ENCODE measurements around the gene DCTPP1. TPM values are rescaled to one million over a fixed set of nuclear protein-coding genes. Genes with fewer than 3 reads are reported as not detected.

DCTPP1 gene
- polyA plus RNA-seq, 1 of the 3 experiments (the other 2 are of a cell fraction) = 79.2 TPM

GRCh38 chr16:30439720-30440348 lies 10.0 kb upstream of the DCTPP1 start:
- Histone ChIP-seq H3K9ac (no peak overlapping the region), H2AFZ (ENCODE audit: low read depth) (no peak overlapping the region), H3K27ac (ENCODE audit: low read depth in 2 of 2, low read length in 1 of 2) (no peak overlapping the region), H3K79me2 (ENCODE audit: insufficient read depth) (peaks cover 17% of the 10 kb centered on the region), H3F3A (replicated peaks; ENCODE audit: insufficient read depth) (no peaks in the 10 kb centered on the region), H4K20me1 (ENCODE audit: insufficient read depth) (no peaks in the 10 kb centered on the region), H3K27me3 (ENCODE audit: insufficient read depth) (no peaks in the 10 kb centered on the region), H3K9me3 (no peaks in the 10 kb centered on the region), H3K4me3 (ENCODE audit: low read depth in 2 of 2, low read length in 1 of 2) (no peak overlapping the region), H3K4me2 (no peak overlapping the region), H3K9me2 (no peaks in the 10 kb centered on the region), H3K36me3 (replicated peaks in 1 of 2; ENCODE audit: control insufficient read depth in 1 of 2, insufficient read depth in 2 of 2, low read length in 1 of 2) (peaks cover 12 to 16% of the 10 kb centered on the region in 2 experiments), H3K4me1 (ENCODE audit: control insufficient read depth in 1 of 2, insufficient read depth in 2 of 2, low read depth in 1 of 2, low read length in 1 of 2) (peaks cover 8% of the 10 kb centered on the region in 2 experiments; a peak in 2 of 4 replicates)
- DNase-seq = no peak
- ChIA-PET POLR2A (interaction anchor here (1.7 kb wide), 1 partner anchor 10 kb away, joined by 7 read pairs; the partner anchor contains the start of gene DCTPP1), CTCF (interaction anchor here (1.3 kb wide), 1 partner anchor 189 kb away, joined by 3 read pairs; no protein-coding TSS in a partner anchor)
- 90% methylated on average over 6 of the region's 6 CpGs for WGBS (ENCODE audit: low lambda C conversion rate)
- no peak for TF ChIP-seq GATA2 (CRISPR knock-in tag; IDR thresholded peaks at IDR 0.05)
- no peak for TF ChIP-seq FOXM1 (IDR thresholded peaks at IDR 0.05; ENCODE audit: low read depth)
- TF ChIP-seq RFX5 (IDR thresholded peaks at IDR 0.05; ENCODE audit: low read length) = no peak
- no peak for TF ChIP-seq MXI1 (IDR thresholded peaks at IDR 0.05; ENCODE audit: low read depth, low read length)
- TF ChIP-seq RXRA (IDR thresholded peaks at IDR 0.05; ENCODE audit: borderline replicate concordance, low read depth) = no peak
- no peak for TF ChIP-seq NFIC (IDR thresholded peaks at IDR 0.05; ENCODE audit: borderline replicate concordance)
- no peak for TF ChIP-seq EP300 (IDR thresholded peaks at IDR 0.05; ENCODE audit: borderline replicate concordance in 1 of 2, low read depth in 1 of 2, low read length in 1 of 2)
- no peak for TF ChIP-seq RAD21 (IDR thresholded peaks at IDR 0.05; ENCODE audit: low read length)
- TF ChIP-seq CTCF (IDR thresholded peaks at IDR 0.05) = no peak
- TF ChIP-seq REST (IDR thresholded peaks at IDR 0.05; ENCODE audit: low read depth, low read length) = no peak
- no peak for TF ChIP-seq ZBTB33 (IDR thresholded peaks at IDR 0.05; ENCODE audit: borderline replicate concordance, low read depth)
- no peak for TF ChIP-seq TCF12 (IDR thresholded peaks at IDR 0.05)
- no peak for TF ChIP-seq USF1 (IDR thresholded peaks at IDR 0.05; ENCODE audit: borderline replicate concordance, low read depth)
- no peak for TF ChIP-seq PBX3 (IDR thresholded peaks at IDR 0.05)
- TF ChIP-seq YY1 (IDR thresholded peaks at IDR 0.05; ENCODE audit: low read depth) = no peak
- no peak for TF ChIP-seq EZH2phosphoT487 (IDR thresholded peaks at IDR 0.05; ENCODE audit: borderline replicate concordance, low read depth)
- TF ChIP-seq GABPA (IDR thresholded peaks at IDR 0.05; ENCODE audit: low read depth) = no peak
- TF ChIP-seq SIN3A (IDR thresholded peaks at IDR 0.05; ENCODE audit: borderline replicate concordance, low read depth, low read length) = no peak
- TF ChIP-seq SMC3 (IDR thresholded peaks at IDR 0.05; ENCODE audit: low read depth, low read length) = no peak
